Measurements from ENCODE around the gene MTUS2.

GRCh38 chr13:29109987-29110386 lies 289.8 kb downstream of the MTUS2 start:
- no peak for TF ChIP-seq CTCF (IDR thresholded peaks at IDR 0.05; ENCODE audit: borderline replicate concordance, extremely low read depth, low read length, poor library complexity, severe bottlenecking)
- TF ChIP-seq EZH2 (IDR thresholded peaks at IDR 0.05; ENCODE audit: borderline replicate concordance, low read depth, low read length, severe bottlenecking), result no peak

All from DND-41 (cell line).